Renal pelvis (tissue), 4 donors: ENCODE data around the gene WFS1. TPM values are rescaled to one million over a fixed set of nuclear protein-coding genes. Genes with fewer than 3 reads are reported as not detected.

Experiments
- DNase-seq: peaks from one replicate; pipeline ENCODE4 v3.0.0-alpha.2; 2013
- polyA plus RNA-seq, 3 donors: library from polyadenylated mRNA; unstranded; fragments of 120-200 nt; gene quantifications; one replicate each; pipeline ENCODE4 v1.2.1, GENCODE V29; 2013; ENCODE audit not compliant: insufficient read length in 3 of 3

WFS1 gene
- polyA plus RNA-seq, 3 donors: 27.9 to 34.4 (median 30.2) TPM

DNA sequence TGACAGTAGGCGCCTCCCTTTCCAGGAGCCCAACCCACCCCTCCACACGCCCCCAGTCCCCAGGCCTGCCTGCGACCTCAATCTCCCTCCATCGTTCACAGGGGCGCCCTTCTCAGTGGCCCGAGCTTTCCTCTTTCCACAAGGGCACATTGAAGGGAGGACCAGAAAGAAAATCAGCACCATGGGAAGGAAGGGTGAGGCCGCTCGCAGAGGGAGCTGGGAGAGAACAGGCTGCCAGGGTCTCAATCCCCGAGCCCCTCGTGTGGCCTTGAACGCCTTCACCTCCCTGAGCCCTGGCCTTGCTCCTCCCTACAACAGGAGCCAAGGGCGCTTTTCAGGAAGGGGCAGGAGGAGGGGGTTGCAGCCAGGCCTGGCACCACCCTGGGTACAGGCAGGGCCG lies 66.5 kb downstream of the WFS1 start:
- no peak for DNase-seq

- DNase-seq: no peak
Observed at GRCh38 chr4:6337331-6337935, 67.8 kb downstream of the WFS1 start.

GRCh38 chr4:6338175-6338950 lies 68.7 kb downstream of the WFS1 start:
- DNase-seq: no peak

GRCh38 chr4:6338951-6339817 lies 69.5 kb downstream of the WFS1 start:
- no peak for DNase-seq

DNA sequence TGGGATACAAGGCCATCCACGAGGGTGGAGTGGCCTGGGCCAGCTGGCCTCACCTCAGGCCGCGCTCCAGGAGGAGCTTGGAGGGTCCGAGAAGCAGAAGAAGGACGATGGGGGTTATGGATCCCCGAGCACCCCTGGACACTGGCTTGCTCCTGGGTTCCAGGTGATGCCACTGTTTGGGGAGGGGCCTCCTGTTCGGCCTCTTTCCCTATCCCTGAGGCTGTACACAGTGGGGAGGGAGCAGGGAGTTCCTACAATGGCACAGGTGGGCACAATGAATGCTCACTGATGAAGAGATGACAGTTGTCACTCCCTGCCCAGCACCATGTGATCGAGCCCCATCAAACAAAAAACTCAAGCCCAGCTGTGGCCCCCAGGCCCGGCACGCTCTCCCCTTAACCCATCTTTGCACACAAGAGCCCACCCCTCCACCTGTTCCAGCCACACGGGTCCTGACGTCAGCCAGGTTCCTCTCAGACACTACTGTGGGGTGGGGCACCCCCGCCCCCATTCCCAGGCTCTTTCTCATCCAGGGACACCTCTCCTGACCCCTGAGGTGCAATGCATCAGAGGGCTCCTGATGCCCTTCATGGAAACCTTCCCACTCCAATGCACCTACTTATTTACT lies 70.3 kb downstream of the WFS1 start:
- no peak for DNase-seq

DNA sequence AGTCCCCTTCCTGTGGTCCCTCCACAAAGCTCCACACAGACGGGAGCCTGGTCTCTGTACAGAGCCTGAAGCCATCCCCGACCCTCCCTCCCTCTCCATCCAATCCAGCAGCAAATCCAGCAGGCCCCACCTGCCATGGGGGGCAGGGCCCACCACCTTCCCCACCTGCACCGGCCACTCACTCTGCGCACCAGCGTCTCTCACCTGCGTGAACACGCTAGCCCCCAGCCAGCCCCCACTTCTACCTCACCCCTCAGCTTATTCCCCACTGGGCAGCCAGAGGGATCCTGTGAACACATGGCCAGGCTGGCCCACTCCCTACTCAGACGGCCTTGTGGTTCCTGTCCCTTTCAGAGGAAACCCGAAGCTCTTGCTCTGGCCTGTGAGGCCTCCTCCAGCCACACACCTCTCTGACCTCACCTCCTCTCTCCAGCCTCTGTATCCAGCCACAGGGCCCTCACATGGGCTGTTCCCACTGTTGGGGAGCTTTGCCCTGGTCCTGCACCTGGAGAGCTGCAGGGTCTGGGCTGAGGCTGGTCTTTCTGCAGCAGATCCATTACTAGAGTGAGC lies 70.9 kb downstream of the WFS1 start:
- no peak for DNase-seq

GRCh38 chr4:6341696-6342095 lies 72.0 kb downstream of the WFS1 start:
- no peak for DNase-seq

- no peak for DNase-seq
Observed at GRCh38 chr4:6342530-6343293, 73.1 kb downstream of the WFS1 start.

DNA sequence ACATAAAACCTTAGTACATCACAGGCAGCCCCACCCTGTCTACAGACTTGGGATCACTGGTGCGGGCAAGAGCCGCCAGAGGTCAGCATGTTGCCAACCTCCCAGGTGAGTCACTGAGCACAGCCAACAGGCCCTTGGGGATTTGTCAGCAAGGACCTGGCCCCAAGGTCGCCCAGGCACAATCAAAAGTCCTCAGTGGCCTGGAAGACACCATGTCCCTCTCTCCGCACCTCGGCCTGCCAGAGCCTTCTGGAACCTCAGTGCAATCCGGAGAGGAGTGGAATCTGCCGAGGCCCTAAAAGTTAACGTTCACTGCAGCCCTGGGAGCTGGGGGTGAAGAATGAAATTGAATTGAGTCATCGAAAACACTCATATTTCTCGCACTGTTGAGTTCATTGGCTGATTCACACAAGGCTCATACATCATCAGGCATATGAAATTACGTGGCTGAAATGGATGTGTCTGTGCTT lies 74.3 kb downstream of the WFS1 start:
- DNase-seq: no peak

DNA sequence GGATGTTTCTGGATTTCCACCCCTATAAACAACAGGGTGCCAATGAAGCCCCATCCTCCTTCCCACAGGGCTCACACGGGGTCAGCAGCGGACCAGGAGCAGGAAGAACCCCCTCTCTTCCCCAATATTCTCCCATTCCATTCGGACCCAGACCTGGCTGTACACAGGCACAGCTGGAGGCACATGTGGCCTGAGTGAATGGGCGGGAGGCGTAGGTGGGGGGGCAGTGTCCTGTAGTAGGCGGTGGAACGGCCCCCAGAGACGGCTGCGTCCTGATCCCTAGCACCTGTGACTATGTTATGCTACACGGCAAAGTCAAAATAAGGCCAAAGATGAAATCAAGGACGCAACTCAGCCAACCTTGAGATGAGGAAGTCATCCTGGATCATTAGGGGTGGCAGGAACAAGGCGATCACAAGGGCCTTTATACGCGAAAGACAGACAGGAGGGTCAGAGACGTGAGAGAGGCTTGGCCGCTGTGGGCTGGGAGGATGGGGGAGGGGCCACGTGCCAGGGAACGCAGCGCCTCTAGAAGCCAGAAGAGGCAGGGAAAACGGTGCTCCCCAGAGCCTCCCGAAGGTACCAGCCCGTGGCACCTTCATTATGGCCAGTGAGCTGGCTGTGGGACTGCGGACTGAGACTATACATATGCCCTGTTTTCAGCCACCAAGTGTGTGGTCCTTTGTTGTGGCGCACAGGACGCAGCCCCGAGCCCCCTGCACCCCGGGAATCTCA lies 75.6 kb downstream of the WFS1 start:
- DNase-seq: no peak

DNA sequence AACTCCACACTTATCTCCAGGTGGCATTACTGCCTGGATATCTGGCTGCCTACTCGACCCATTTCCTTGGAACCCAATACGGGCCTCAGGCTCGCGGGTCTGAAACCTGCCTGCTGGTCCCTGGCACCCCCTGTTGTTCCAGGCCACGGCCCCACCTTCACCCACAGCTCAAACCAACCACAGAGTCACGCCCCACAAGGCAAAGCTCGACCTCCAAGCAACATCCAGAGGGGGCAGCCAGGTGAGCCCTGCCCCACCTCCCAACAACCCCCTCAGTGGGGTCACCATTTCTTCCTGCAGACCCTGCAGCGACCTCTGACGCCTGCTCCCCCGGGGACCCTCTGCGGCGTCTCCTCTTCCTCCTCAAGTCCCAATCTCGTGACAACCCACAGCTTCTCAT lies 76.2 kb downstream of the WFS1 start:
- DNase-seq: no peak

- DNase-seq: no peak
Observed at GRCh38 chr4:6346373-6347110, 76.9 kb downstream of the WFS1 start.

DNA sequence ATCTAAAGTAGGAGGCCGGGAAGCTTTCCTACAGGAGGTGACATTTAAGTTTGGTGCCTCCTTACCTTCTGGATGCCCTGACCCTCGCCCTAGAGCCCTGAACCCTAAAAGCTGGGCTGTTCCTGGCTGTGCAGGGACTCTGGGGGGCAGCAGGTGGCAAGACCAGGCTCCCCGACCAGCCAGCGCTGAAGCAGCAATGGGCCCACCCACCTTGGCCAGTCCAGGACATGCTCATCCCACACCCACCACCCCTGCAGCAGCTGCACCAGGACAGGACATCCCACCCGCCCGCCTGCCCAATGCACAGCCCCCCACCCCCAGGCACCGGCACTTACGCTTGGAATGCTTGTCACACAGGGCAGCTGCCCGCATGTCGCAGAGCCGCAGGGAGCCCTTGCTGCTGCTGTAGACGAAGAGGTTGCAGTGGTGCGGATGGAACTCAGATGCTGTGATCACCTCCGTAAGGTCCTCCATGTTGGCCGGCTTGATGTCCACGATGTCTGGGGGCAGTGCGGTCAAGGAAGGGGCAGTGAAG lies 77.9 kb downstream of the WFS1 start:
- DNase-seq: no peak

- no peak for DNase-seq
Observed at GRCh38 chr4:6348408-6348807, 78.8 kb downstream of the WFS1 start.

DNA sequence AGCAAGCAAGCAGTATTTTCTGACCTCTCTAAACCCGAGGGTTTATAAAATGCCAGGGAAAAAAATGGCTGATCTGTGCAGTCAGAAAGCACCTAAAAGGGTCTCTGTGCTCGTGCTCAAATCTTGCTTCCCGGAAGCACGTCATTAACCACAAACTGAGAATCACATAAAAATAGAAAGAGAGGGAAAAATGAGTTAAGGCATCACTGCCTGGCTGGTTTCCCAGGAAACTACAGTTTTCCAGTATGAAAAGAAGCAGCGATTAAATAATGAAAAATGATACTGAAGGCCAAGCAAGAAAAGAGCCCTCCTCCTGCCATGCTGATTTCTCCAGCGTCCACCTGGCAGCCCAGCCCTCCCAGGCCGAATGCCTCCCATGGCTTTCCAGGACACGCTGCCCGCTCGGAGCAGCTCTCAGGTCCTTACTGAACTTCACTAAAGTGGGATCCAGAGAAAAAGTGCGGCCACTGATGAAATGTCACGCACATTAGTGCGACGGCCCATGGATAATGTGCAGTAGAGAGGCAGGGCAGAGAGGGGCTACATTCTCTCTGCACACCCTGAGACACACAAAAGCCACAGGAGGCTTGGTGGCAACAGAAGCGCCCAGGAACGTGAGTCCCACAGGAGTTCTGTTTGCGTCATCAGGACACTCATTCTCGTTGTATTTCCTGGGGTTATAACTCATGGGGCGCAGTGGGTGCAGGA lies 80.4 kb downstream of the WFS1 start:
- DNase-seq: no peak

- no peak for DNase-seq
Observed at GRCh38 chr4:6350646-6351045, 81.0 kb downstream of the WFS1 start.

DNA sequence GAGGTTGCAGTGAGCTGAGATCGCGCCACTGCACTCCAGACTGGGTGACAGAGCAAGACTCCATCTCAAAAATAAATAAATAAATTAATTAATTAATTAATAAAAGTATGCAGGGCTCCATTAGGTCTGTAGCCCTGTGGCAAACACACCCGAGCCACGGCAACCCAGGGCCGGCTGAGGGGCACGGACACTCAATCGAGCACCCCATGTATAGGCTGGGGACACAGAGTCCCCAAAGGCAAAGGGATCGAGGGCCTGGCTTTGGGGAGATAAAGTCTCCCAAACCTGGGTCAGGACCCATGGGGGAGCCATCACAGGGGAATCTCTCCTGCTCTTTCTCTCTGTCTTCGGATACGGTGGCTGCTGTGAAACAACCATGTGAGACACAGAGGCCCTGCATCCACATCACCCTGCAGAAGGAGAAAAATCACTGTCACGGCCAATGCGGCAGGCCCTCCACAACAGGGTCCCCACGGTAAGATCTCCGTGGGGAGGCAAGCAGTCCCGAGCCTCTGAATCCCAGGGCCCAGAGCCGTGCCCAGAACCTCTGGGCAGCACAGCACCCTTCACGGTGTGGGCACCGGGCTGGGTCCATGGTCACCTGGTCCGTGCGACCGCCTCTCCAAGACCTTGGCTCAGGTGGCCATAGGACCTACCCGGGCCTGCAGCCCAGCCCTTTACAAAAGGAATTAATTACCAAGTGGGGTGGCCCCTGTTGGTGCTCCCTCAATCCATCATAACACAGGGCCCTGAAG lies 81.8 kb downstream of the WFS1 start:
- DNase-seq: no peak
